GM18873 (cell line): ENCODE data around the gene MRPL44.
A peak's percentile ranks its signal among the peaks of the same experiment; 100 is the strongest.
"Not testable (repeated sequence)": the region's sequence is repeated elsewhere in the genome, so short reads cannot be mapped to it uniquely, and the experiment has no call there.

Experiments used
- ATAC-seq: cut with Tn5 transposase; IDR thresholded peaks from one replicate; pipeline ENCODE4 v1.9.1; 2021; ENCODE audit warnings: mild to moderate bottlenecking, moderate library complexity, moderate number of reproducible peaks; ENCODE audit not compliant: unreplicated experiment, low FRiP score

MRPL44 gene

GRCh38 chr2:223935459-223936125 is 21.7 kb upstream of the MRPL44 start:
- ATAC-seq: no peak

- ATAC-seq: no peak
Observed at GRCh38 chr2:223936862-223937326, 20.4 kb upstream of the MRPL44 start.

- no peak for ATAC-seq
Observed at GRCh38 chr2:223937535-223937934, 19.7 kb upstream of the MRPL44 start.

GRCh38 chr2:223939438-223939837 is 17.8 kb upstream of the MRPL44 start:
- not testable (repeated sequence) for ATAC-seq

GRCh38 chr2:223941579-223942277 is 15.5 kb upstream of the MRPL44 start:
- ATAC-seq: peak; percentile 53

GRCh38 chr2:223943135-223943534 is 14.1 kb upstream of the MRPL44 start:
- no peak for ATAC-seq

GRCh38 chr2:223943561-223944008 is 13.7 kb upstream of the MRPL44 start:
- no peak for ATAC-seq

- no peak for ATAC-seq
Observed at GRCh38 chr2:223944166-223944702, 13.0 kb upstream of the MRPL44 start.

- ATAC-seq: peak; percentile 75
Observed at GRCh38 chr2:223944703-223945531, 12.3 kb upstream of the MRPL44 start, which contains the start of gene WDFY1. Gene WDFY1, minus strand, starts transcription at chr2:223945335. Its CDS starts 51 bp downstream, at chr2:223945284.

- ATAC-seq: no peak
Observed at GRCh38 chr2:223945755-223946154, 11.5 kb upstream of the MRPL44 start.

- ATAC-seq: no peak
Observed at GRCh38 chr2:223947711-223948205, 9.5 kb upstream of the MRPL44 start.

GRCh38 chr2:223949241-223949840 is 7.9 kb upstream of the MRPL44 start:
- ATAC-seq: no peak

- ATAC-seq: no peak
Observed at GRCh38 chr2:223950448-223951347, 6.6 kb upstream of the MRPL44 start.

GRCh38 chr2:223952280-223952968 is 4.8 kb upstream of the MRPL44 start:
- ATAC-seq: peak; percentile 45

- ATAC-seq: no peak
Observed at GRCh38 chr2:223954401-223954800, 2.9 kb upstream of the MRPL44 start.

- ATAC-seq: no peak
Observed at GRCh38 chr2:223956300-223956699, 963 bp upstream of the MRPL44 start.

GRCh38 chr2:223959688-223960087 is 2.4 kb downstream of the MRPL44 start:
- no peak for ATAC-seq

GRCh38 chr2:223967981-223968380 is 10.7 kb downstream of the MRPL44 start:
- no peak for ATAC-seq
